NCI-H146 treated with DMSO at 0.1 percent for 48 hours (cell line): ENCODE results near the gene FCGR3B.
"Not testable (repeated sequence)": the region's sequence is repeated elsewhere in the genome, so short reads cannot be mapped to it uniquely, and the experiment has no call there.

Experiments used
- DNase-seq: peaks from one replicate; lab custom pipeline; 2025; ENCODE audit not compliant: unreplicated experiment; lab: John Stamatoyannopoulos, UW

Gene FCGR3B

GRCh38 chr1:161639203-161639602 is 8.2 kb upstream of the FCGR3B start:
- not testable (repeated sequence) for DNase-seq

- DNase-seq = not testable (repeated sequence)
These were observed 7.4 kb upstream of the FCGR3B start for GRCh38 chr1:161638251-161638993.

- DNase-seq = not testable (repeated sequence)
These were observed 6.0 kb upstream of the FCGR3B start for GRCh38 chr1:161636976-161637375.

GRCh38 chr1:161636189-161636782 is 5.3 kb upstream of the FCGR3B start:
- not testable (repeated sequence) for DNase-seq

- not testable (repeated sequence) for DNase-seq
These were observed 4.0 kb upstream of the FCGR3B start for GRCh38 chr1:161634993-161635392.

- DNase-seq = not testable (repeated sequence)
These were observed 741 bp downstream of the FCGR3B start for GRCh38 chr1:161630128-161630742.

GRCh38 chr1:161626445-161627146 is 4.4 kb downstream of the FCGR3B start:
- DNase-seq = not testable (repeated sequence)

- DNase-seq = not testable (repeated sequence)
These were observed 6.4 kb downstream of the FCGR3B start for GRCh38 chr1:161624605-161625004.

- DNase-seq = not testable (repeated sequence)
These were observed 7.5 kb downstream of the FCGR3B start for GRCh38 chr1:161623401-161624051.

- DNase-seq = not testable (repeated sequence)
These were observed 8.9 kb downstream of the FCGR3B start for GRCh38 chr1:161622054-161622453.

GRCh38 chr1:161621181-161622000 is 9.6 kb downstream of the FCGR3B start:
- not testable (repeated sequence) for DNase-seq

GRCh38 chr1:161620399-161620798 is 10.6 kb downstream of the FCGR3B start:
- DNase-seq = not testable (repeated sequence)

GRCh38 chr1:161618517-161618916 is 12.5 kb downstream of the FCGR3B start:
- DNase-seq = not testable (repeated sequence)

GRCh38 chr1:161616417-161616816 is 14.6 kb downstream of the FCGR3B start:
- DNase-seq = not testable (repeated sequence)

GRCh38 chr1:161613142-161613514 is 17.8 kb downstream of the FCGR3B start:
- not testable (repeated sequence) for DNase-seq

GRCh38 chr1:161612322-161613141 is 18.4 kb downstream of the FCGR3B start:
- peak; percentile 88 for DNase-seq

GRCh38 chr1:161611866-161612321 is 19.1 kb downstream of the FCGR3B start:
- DNase-seq = peak; percentile 31

- DNase-seq = not testable (repeated sequence)
These were observed 20.8 kb downstream of the FCGR3B start for GRCh38 chr1:161610198-161610597.
